ENCODE data around the gene TPRG1. TPM values are rescaled to one million over a fixed set of nuclear protein-coding genes. Genes with fewer than 3 reads are reported as not detected.

Gene TPRG1
- total RNA-seq, 4 donors from 2014 or later: 18.9 to 46.2 (median 36.9) TPM

DNA sequence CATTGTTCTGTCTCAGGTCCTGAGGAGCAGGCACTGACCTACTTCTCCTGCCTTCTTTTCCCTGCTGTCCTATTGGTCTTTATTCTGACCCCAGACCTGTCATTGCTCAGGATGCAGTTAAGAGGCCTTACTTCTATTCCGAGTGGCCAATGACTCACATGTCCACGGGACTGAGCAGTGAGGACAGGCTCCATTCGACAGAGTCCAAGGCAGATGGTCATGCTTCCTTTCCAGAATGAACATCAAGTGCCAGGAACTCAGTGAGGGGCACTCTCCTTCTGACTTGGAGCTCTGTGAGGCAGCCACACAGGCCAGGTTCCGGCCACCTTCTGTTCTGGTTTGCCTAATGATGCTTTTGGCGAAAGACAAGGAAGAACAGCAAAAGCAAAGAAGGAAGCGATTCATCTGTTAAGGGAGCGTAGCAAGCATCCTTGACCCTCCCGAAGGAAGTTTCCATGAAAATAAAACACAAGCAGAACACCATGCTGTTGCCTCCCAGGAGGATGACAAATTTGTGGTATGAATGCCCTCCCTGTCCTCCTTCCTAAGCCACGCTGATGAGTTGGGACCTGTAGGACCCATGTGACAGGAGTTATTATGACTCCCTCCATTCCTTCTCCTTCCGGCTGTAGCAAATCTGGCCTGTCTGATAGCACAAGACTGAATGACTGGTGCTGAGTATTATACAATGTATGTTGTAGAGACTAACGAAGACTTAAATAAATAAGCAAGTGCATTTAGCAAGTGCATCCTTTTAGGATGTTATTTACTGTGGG lies 14.4 kb upstream of the TPRG1 start:
- no peak for TF ChIP-seq POLR2A (IDR thresholded peaks at IDR 0.05)
- TF ChIP-seq, protein P1, sequence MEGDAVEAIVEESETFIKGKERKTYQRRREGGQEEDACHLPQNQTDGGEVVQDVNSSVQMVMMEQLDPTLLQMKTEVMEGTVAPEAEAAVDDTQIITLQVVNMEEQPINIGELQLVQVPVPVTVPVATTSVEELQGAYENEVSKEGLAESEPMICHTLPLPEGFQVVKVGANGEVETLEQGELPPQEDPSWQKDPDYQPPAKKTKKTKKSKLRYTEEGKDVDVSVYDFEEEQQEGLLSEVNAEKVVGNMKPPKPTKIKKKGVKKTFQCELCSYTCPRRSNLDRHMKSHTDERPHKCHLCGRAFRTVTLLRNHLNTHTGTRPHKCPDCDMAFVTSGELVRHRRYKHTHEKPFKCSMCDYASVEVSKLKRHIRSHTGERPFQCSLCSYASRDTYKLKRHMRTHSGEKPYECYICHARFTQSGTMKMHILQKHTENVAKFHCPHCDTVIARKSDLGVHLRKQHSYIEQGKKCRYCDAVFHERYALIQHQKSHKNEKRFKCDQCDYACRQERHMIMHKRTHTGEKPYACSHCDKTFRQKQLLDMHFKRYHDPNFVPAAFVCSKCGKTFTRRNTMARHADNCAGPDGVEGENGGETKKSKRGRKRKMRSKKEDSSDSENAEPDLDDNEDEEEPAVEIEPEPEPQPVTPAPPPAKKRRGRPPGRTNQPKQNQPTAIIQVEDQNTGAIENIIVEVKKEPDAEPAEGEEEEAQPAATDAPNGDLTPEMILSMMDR (IDR thresholded peaks at IDR 0.05): no peak
- intact Hi-C loops (cut with DNase I; ENCODE audit: low total_unique reads): no loop called here
- H3K4me3 ChIP-seq (ENCODE audit: low read depth, poor library complexity, severe bottlenecking): no peak overlapping the region
- WGBS, 2 donors: 80 to 91% methylated on average over 11 of the region's 11 CpGs
- no peak for DNase-seq (ENCODE audit: low spot score in 2 of 2)

DNA sequence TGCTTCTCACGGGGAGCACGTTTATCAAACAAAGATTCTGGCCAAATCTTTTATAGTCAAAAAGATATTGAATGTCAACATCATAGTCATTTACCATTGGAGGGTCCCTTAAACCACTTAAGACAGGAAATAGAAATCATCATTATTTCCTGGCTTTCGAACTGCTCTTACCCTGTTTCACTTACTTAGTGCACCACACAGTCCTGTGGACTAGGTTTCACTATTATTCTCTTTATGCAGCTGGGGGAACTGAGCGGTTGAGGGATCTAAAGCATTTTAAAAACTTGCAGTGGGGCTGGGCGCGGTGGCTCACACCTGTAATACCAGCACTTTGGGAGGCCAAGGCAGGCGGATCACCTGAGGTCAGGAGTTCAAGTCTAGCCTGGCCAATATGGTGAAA lies 13.7 kb upstream of the TPRG1 start:
- TF ChIP-seq, protein P1 (IDR thresholded peaks at IDR 0.05): no peak
- no peak overlapping the region for H3K4me3 ChIP-seq (ENCODE audit: low read depth, poor library complexity, severe bottlenecking)
- DNase-seq (ENCODE audit: low spot score in 2 of 2): no peak
- intact Hi-C loops (cut with DNase I; ENCODE audit: low total_unique reads): no loop called here
- 89% methylated on average over 7 of the region's 7 CpGs for WGBS, 2 donors

DNA sequence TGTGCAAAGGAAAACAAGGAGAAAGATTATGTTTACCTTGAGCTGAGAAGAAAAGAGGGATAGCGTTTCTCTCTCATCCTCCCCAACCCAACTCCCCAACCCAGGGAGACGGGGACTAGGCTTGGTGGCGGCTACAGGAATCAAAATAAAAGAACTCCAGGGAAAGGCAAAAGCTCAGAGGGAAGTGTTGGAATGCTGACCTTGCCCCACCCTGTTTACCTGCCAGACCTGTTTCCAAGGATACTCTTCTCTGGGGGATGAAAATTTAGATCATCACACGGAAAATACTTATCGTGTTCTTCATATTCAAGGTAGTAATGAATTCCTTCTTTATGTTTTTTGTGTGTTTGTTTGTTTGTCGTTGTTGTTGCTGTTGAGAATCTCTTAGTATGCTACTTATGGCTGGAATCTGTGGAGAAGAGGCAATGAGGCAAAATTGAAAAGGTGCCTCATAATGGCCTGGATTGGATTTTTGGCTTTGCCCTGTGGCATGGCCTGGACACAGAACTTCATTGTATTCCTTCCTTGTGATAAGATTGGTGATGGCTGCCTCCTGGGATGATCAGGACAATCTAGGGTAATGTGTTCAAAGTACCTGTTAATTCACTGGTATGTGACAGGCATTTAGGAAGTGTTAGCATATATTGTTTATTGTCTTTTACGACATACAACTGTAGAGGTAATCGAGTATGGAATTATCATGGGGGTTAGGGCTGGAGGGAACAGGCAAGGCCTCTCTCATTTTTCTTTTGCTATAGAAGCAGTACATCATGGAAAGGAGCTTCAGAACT lies 11.1 kb upstream of the TPRG1 start:
- H3K4me3 ChIP-seq (ENCODE audit: low read depth, poor library complexity, severe bottlenecking): no peak overlapping the region
- no peak for TF ChIP-seq POLR2A (IDR thresholded peaks at IDR 0.05)
- TF ChIP-seq, protein P1 (IDR thresholded peaks at IDR 0.05): no peak
- whole genome bisulfite sequencing, 2 donors: 59 to 71% methylated on average over 8 of the region's 8 CpGs
- no peak for DNase-seq (ENCODE audit: low spot score in 2 of 2)
- intact Hi-C loops (cut with DNase I; ENCODE audit: low total_unique reads): no loop called here

DNA sequence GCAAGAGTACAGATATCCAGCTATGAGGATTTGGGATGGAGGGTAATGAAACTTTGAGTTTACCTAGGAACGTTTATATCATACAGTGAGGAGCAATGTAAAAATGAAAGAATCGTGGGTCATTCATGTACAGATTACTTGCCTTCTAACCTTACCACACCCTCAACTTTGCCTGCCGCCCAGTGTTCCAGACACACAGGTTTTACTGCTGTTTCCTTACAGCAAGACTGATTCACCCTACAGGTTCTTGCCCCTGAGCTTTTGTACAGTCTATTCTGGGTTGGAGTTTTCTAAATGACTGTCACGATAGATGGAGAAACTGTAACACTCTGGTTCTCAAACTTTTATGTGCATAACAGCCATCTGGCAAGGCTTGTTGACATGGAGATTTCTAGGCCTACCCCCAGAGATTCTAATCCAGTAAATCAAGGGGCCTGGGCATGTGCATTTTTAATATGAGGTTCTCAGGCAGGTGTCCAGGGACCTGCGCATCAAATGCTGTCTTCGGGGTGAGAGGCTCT lies 6.6 kb upstream of the TPRG1 start:
- no peak overlapping the region for H3K4me3 ChIP-seq (ENCODE audit: low read depth, poor library complexity, severe bottlenecking)
- WGBS, 2 donors: 65 to 85% methylated on average over 6 of the region's 6 CpGs
- TF ChIP-seq, protein P1 (IDR thresholded peaks at IDR 0.05): no peak
- no peak for TF ChIP-seq POLR2A (IDR thresholded peaks at IDR 0.05)
- intact Hi-C loops (cut with DNase I; ENCODE audit: low total_unique reads): no loop called here
- DNase-seq (ENCODE audit: low spot score in 2 of 2): no peak

DNA sequence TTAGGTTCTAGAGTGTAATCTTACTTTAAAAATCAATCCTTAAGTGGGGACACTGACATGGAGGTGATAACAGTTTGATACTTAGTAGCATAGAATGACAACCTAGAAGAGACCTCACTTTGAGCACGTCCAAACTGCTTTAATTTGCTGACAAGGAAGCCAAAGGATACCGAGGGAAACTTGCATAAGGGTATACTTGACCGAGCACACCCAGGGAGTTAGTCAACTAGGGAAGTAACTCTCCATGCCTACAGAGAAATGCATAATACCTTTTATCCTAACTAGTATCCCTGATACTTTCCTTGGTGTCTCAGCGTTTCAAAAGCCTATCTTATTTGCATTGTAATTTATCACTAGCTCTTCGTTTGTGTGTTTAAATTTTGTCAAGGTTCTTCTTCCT lies 5.5 kb upstream of the TPRG1 start:
- H3K4me3 ChIP-seq (ENCODE audit: low read depth, poor library complexity, severe bottlenecking): no peak overlapping the region
- no peak for DNase-seq (ENCODE audit: low spot score in 2 of 2)
- TF ChIP-seq POLR2A (IDR thresholded peaks at IDR 0.05): no peak
- TF ChIP-seq, protein P1 (IDR thresholded peaks at IDR 0.05): no peak
- intact Hi-C loops (cut with DNase I; ENCODE audit: low total_unique reads): no loop called here
- 51 to 72% methylated on average over 5 of the region's 5 CpGs for WGBS, 2 donors

Measured in lower leg skin (tissue), 4 donors.